ENCODE results near the gene ABCG1. TPM values are rescaled to one million over a fixed set of nuclear protein-coding genes. Genes with fewer than 3 reads are reported as not detected.

Gene ABCG1
- total RNA-seq, 3 donors from 2014 or later, result 44.4 to 67.0 (median 56.8) TPM

GRCh38 chr21:42336054-42336453 is 117.1 kb downstream of the ABCG1 start:
- intact Hi-C loops (cut with DNase I, micrococcal nuclease), result no loop called here
- ATAC-seq, result no peak
- Histone ChIP-seq H3K36me3 (ENCODE audit: low read depth) (no peaks in the 10 kb centered on the region), H3K9me3 (no peaks in the 10 kb centered on the region), H3K4me1 (ENCODE audit: low read depth) (peaks cover 13% of the 10 kb centered on the region), H3K4me3 (no peak overlapping the region)
- TF ChIP-seq CTCF (IDR thresholded peaks at IDR 0.05), result no peak
- DNase-seq, result no peak

- no peak for ATAC-seq
These were observed 118.3 kb downstream of the ABCG1 start for GRCh38 chr21:42337276-42337675.

GRCh38 chr21:42337830-42338728 is 119.1 kb downstream of the ABCG1 start:
- intact Hi-C loops (cut with DNase I, micrococcal nuclease), result no loop called here
- TF ChIP-seq CTCF (IDR thresholded peaks at IDR 0.05), result peak; percentile 63
- Histone ChIP-seq H3K36me3 (ENCODE audit: low read depth) (no peaks in the 10 kb centered on the region), H3K4me1 (ENCODE audit: low read depth) (peaks cover 7% of the 10 kb centered on the region), H3K4me3 (no peak overlapping the region), H3K9me3 (no peaks in the 10 kb centered on the region)
- ATAC-seq, result peak; percentile 85
- DNase-seq, result peak; percentile 81 to 93 (median 89)

More at GRCh38 chr21:42337276-42337675, 118.3 kb downstream of the ABCG1 start:
- Histone ChIP-seq H3K4me1 (ENCODE audit: low read depth) (peaks cover 13% of the 10 kb centered on the region), H3K36me3 (ENCODE audit: low read depth) (no peaks in the 10 kb centered on the region), H3K9me3 (no peaks in the 10 kb centered on the region), H3K4me3 (no peak overlapping the region)
- intact Hi-C loops (cut with DNase I, micrococcal nuclease), result no loop called here
- no peak for DNase-seq
- TF ChIP-seq CTCF (IDR thresholded peaks at IDR 0.05), result no peak

GRCh38 chr21:42338729-42339715 is 120.1 kb downstream of the ABCG1 start:
- TF ChIP-seq CTCF (IDR thresholded peaks at IDR 0.05), result no peak
- H3K36me3 ChIP-seq (ENCODE audit: low read depth), result no peaks in the 10 kb centered on the region
- ATAC-seq (no peak), DNase-seq (no peak)
- H3K9me3 ChIP-seq, result no peaks in the 10 kb centered on the region
- H3K4me3 ChIP-seq, result no peak overlapping the region
- intact Hi-C loops (cut with DNase I, micrococcal nuclease), result no loop called here
- H3K4me1 ChIP-seq (ENCODE audit: low read depth), result peaks cover 7% of the 10 kb centered on the region

- TF ChIP-seq CTCF (IDR thresholded peaks at IDR 0.05), result no peak
- Histone ChIP-seq H3K9me3 (no peaks in the 10 kb centered on the region), H3K36me3 (ENCODE audit: low read depth) (no peaks in the 10 kb centered on the region), H3K4me3 (no peak overlapping the region), H3K4me1 (ENCODE audit: low read depth) (peaks cover 7% of the 10 kb centered on the region)
- ATAC-seq (no peak), DNase-seq (no peak)
- intact Hi-C loops (cut with DNase I, micrococcal nuclease), result no loop called here
These were observed 121.5 kb downstream of the ABCG1 start for GRCh38 chr21:42340187-42341050.
